ENCODE data around the gene INAVA.

INAVA gene

DNA sequence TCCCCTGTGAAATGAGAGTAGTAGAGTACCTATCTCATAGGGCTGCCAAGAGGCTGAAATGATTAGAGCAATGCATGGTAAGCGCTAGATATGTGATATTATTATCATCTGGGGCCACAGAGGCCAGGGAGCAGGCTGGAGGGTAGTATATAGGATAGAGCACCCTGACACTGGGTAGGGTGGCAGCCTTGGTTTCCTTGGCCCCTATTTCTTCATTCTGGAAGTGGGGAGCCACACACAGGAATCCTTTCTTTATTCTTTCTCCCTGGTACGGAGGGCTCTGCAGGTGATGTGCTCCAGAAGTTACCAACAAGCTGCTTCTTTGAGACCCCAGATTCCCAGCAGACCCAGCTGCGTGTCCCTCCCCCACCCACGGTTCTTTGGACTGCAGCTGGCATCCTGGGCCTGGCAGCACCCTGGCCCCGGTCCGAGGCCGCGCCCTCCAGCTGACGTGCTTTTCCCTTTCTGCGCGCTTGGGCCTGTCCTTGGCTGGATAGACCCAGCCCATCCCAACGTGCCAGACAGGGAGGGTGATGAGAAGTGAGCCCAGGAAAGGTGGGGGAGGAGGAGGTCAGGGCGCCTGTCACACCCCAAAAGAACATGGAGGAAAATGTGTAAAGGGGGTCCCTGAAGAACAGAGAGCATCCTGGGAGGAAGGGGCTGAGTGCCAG, 18.2 kb downstream of the INAVA start:
- TF ChIP-seq EZH2 (IDR thresholded peaks at IDR 0.05) (no peak), POLR2AphosphoS5 (IDR thresholded peaks at IDR 0.05; ENCODE audit: borderline replicate concordance, low read depth, low read length) (no peak), FOXP2 (optimal IDR thresholded peaks at IDR 0.05; ENCODE audit: control extremely low read depth, extremely low read length, insufficient read depth) (no peak)
- H3K27ac ChIP-seq, result no peak overlapping the region
- no peaks in the 10 kb centered on the region for H3K9me3 ChIP-seq (ENCODE audit: low read depth, low read length)

DNA sequence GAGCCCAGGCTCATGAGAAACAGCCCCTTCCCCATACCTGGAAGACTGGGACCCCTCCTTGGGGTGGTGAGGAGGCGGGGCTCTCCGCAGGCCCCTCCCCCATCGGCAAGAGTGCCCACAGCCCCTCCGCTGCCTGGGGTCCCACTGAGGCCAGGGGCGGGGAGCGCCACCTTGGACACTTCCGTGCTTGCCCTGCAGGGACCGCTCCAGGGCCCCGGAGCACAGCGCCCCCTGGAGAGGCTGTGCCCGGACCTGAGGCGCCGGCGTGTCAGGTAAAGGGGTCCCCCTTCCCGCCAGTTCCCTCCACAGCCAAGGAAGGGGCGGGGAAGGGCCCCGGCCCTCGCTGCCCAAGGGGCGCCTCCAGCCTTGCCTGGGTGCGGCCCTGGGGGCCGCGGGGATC, 21.5 kb downstream of the INAVA start:
- H3K36me3 ChIP-seq (ENCODE audit: insufficient read depth, low read length), result no peaks in the 10 kb centered on the region
- no peak overlapping the region for H3K4me3 ChIP-seq
- no peak for DNase-seq (ENCODE audit: low read depth, low spot score)
- no peak overlapping the region for H3K27ac ChIP-seq
- H3K9ac ChIP-seq (ENCODE audit: insufficient read length), result no peak overlapping the region
- H3K9me3 ChIP-seq (ENCODE audit: low read depth, low read length), result no peaks in the 10 kb centered on the region
- TF ChIP-seq EZH2 (IDR thresholded peaks at IDR 0.05) (no peak), FOXP2 (optimal IDR thresholded peaks at IDR 0.05; ENCODE audit: control extremely low read depth, extremely low read length, insufficient read depth) (no peak), POLR2AphosphoS5 (IDR thresholded peaks at IDR 0.05; ENCODE audit: borderline replicate concordance, low read depth, low read length) (no peak)

More for the DNA sequence above, 18.2 kb downstream of the INAVA start:
- Histone ChIP-seq H3K9ac (ENCODE audit: insufficient read length) (no peak overlapping the region), H3K36me3 (ENCODE audit: insufficient read depth, low read length) (no peaks in the 10 kb centered on the region), H3K4me3 (no peak overlapping the region)
- no peak for DNase-seq (ENCODE audit: low read depth, low spot score)

DNA sequence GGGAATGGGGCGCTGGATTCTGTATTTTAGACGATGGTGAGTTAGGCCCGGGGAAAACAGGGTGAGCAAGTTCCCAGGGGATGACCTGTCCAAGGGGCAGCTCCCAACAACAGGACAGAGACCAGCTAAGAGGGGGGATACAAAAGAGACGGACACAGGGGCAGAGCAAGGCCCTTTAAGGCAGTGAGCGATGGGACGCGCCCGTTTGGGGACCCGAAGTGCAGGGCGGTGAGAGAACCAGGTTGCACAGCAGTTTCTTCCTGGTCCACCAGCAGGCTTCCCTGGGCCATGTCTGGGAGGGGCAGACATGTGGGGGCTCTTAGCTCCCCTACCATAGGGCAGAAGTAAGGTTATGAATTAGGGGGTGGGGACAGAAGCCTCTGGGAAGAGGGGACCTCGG, 22.0 kb downstream of the INAVA start:
- Histone ChIP-seq H3K4me3 (no peak overlapping the region), H3K36me3 (ENCODE audit: insufficient read depth, low read length) (no peaks in the 10 kb centered on the region), H3K9ac (ENCODE audit: insufficient read length) (no peak overlapping the region), H3K27ac (no peak overlapping the region), H3K9me3 (ENCODE audit: low read depth, low read length) (no peaks in the 10 kb centered on the region)
- DNase-seq (ENCODE audit: low read depth, low spot score), result no peak
- TF ChIP-seq EZH2 (IDR thresholded peaks at IDR 0.05), result no peak
- no peak for TF ChIP-seq FOXP2 (optimal IDR thresholded peaks at IDR 0.05; ENCODE audit: control extremely low read depth, extremely low read length, insufficient read depth)
- no peak for TF ChIP-seq POLR2AphosphoS5 (IDR thresholded peaks at IDR 0.05; ENCODE audit: borderline replicate concordance, low read depth, low read length)

DNA sequence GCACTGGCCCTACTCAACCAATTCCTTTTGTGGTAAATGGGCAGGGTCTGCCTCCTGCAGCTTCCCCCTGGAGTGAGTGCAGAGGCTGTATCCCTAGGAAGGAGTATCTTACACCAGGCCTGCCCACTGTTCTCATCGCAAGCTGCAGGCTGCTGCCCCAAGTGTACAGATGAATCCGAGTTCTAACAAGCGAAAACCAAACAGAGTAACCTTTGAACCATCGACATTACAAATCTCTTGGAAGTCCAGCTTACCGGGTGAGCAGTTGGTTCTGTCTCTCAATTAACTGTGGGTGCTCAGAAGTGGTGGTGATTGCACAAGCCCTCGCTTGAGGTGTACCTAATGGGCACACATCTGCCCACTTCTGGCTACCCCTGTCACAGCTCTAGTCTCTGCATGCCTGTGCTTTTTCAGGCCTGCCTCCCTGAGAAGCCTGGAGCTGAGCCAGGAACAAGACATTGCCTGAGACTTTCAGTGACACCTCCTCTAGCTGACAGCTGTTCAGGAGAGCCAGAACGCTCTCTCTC, 22.7 kb downstream of the INAVA start:
- TF ChIP-seq EZH2 (IDR thresholded peaks at IDR 0.05) (no peak), POLR2AphosphoS5 (IDR thresholded peaks at IDR 0.05; ENCODE audit: borderline replicate concordance, low read depth, low read length) (no peak), FOXP2 (optimal IDR thresholded peaks at IDR 0.05; ENCODE audit: control extremely low read depth, extremely low read length, insufficient read depth) (no peak)
- no peaks in the 10 kb centered on the region for H3K36me3 ChIP-seq (ENCODE audit: insufficient read depth, low read length)
- no peak for DNase-seq (ENCODE audit: low read depth, low spot score)
- no peak overlapping the region for H3K27ac ChIP-seq
- no peaks in the 10 kb centered on the region for H3K9me3 ChIP-seq (ENCODE audit: low read depth, low read length)
- no peak overlapping the region for H3K4me3 ChIP-seq
- H3K9ac ChIP-seq (ENCODE audit: insufficient read length), result no peak overlapping the region

DNA sequence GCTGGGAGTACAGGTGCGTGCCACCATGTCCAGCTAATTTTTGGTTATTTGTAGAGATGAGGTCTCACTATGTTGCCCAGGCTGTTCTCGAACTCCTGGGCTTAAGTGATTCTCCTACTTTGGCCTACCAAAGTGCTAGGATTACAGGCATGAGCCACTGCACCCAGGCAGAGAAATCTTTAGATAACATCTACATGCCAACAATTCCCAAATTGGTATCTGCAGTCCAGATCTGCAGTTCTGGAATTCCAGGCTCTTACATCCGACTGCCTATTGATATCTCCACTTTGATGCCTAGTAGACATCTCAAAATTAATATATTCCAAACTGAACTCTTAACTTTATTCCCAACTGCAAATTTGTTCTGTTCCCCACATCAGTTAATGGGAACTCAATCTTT, 23.3 kb downstream of the INAVA start:
- H3K9ac ChIP-seq (ENCODE audit: insufficient read length), result no peak overlapping the region
- H3K27ac ChIP-seq, result no peak overlapping the region
- H3K4me3 ChIP-seq, result no peak overlapping the region
- no peak for TF ChIP-seq EZH2 (IDR thresholded peaks at IDR 0.05)
- no peak for TF ChIP-seq POLR2AphosphoS5 (IDR thresholded peaks at IDR 0.05; ENCODE audit: borderline replicate concordance, low read depth, low read length)
- TF ChIP-seq FOXP2 (optimal IDR thresholded peaks at IDR 0.05; ENCODE audit: control extremely low read depth, extremely low read length, insufficient read depth), result no peak
- H3K9me3 ChIP-seq (ENCODE audit: low read depth, low read length), result no peaks in the 10 kb centered on the region
- H3K36me3 ChIP-seq (ENCODE audit: insufficient read depth, low read length), result no peaks in the 10 kb centered on the region
- no peak for DNase-seq (ENCODE audit: low read depth, low spot score)

DNA sequence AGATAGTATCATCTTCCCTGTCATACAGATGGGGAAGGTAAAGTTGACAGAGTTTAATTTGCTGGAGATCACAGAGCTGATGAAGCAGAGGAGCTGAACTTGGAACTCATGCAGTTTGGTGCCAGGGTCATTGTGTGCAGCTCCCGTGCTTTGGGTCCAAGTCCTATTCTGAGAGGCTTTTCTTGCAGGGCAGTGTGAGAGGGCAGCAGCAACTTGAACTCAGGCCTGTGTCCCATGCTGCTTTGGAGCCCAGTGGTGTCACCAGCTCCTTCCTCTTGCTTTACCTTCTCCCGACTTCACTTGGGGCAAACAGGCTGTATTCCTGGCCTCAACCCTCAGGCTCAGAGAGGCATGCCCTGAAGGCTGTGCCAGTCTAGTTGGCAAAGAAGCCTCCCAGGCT, 24.7 kb downstream of the INAVA start:
- TF ChIP-seq EZH2 (IDR thresholded peaks at IDR 0.05) (no peak), FOXP2 (optimal IDR thresholded peaks at IDR 0.05; ENCODE audit: control extremely low read depth, extremely low read length, insufficient read depth) (no peak), POLR2AphosphoS5 (IDR thresholded peaks at IDR 0.05; ENCODE audit: borderline replicate concordance, low read depth, low read length) (no peak)
- no peaks in the 10 kb centered on the region for H3K36me3 ChIP-seq (ENCODE audit: insufficient read depth, low read length)
- H3K27ac ChIP-seq, result no peak overlapping the region
- no peak for DNase-seq (ENCODE audit: low read depth, low spot score)
- no peak overlapping the region for H3K4me3 ChIP-seq
- no peaks in the 10 kb centered on the region for H3K9me3 ChIP-seq (ENCODE audit: low read depth, low read length)
- H3K9ac ChIP-seq (ENCODE audit: insufficient read length), result no peak overlapping the region

DNA sequence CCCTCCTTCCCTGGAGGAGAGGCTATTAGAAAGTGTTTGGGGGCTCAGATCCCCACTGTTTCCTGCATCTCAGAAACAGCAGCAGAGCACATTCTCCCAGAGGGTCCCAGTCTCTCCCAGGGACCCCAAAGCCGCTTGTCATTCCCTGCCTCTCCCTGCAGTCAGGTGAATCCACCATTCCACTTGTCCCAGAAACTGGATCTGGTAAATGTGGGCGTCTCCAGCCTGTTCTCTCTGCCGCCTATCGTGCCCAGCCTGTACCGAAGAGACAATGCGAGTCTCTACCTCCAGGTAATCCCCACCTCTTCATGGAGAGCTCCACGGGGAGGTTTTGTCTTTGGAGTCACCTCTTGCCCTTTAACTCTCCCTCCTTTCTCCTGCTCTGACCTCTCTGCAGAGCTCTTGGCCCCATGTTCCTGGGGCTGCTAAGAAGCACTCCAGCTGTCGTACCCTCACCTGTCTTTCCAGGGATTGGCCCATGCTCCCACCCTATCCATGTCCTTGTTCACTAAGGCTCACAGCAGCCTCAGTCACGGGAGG, 26.9 kb downstream of the INAVA start:
- Histone ChIP-seq H3K4me3 (no peak overlapping the region), H3K27ac (no peak overlapping the region), H3K9ac (ENCODE audit: insufficient read length) (no peak overlapping the region), H3K36me3 (ENCODE audit: insufficient read depth, low read length) (no peaks in the 10 kb centered on the region), H3K9me3 (ENCODE audit: low read depth, low read length) (no peaks in the 10 kb centered on the region)
- TF ChIP-seq EZH2 (IDR thresholded peaks at IDR 0.05) (no peak), FOXP2 (optimal IDR thresholded peaks at IDR 0.05; ENCODE audit: control extremely low read depth, extremely low read length, insufficient read depth) (no peak), POLR2AphosphoS5 (IDR thresholded peaks at IDR 0.05; ENCODE audit: borderline replicate concordance, low read depth, low read length) (no peak)
- no peak for DNase-seq (ENCODE audit: low read depth, low spot score)

DNA sequence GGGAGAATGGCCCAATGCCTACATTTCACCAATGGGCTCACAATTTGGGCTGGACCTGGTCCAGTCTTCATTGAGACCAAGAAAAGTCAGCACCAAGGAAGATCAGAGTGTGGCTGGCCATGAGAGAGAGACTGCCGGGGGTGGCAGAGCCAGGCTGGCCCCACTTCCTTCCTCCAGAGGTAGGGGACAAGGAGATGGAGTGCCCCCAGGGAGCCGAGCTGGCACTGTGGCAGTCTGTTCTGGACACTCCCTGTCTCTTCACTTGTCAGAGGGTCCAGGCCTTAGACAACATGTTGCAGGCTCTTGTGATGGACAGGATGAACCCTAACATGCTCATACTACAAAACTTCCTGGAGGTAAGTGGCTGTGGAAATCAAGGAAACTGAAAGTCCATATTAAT, 27.7 kb downstream of the INAVA start:
- Histone ChIP-seq H3K36me3 (ENCODE audit: insufficient read depth, low read length) (no peaks in the 10 kb centered on the region), H3K4me3 (no peak overlapping the region), H3K27ac (no peak overlapping the region), H3K9ac (ENCODE audit: insufficient read length) (no peak overlapping the region), H3K9me3 (ENCODE audit: low read depth, low read length) (no peaks in the 10 kb centered on the region)
- no peak for DNase-seq (ENCODE audit: low read depth, low spot score)
- TF ChIP-seq FOXP2 (optimal IDR thresholded peaks at IDR 0.05; ENCODE audit: control extremely low read depth, extremely low read length, insufficient read depth) (no peak), EZH2 (IDR thresholded peaks at IDR 0.05) (no peak), POLR2AphosphoS5 (IDR thresholded peaks at IDR 0.05; ENCODE audit: borderline replicate concordance, low read depth, low read length) (no peak)

Data from SK-N-MC (cell line).